ENCODE measurements around the gene GASK1A. TPM values are rescaled to one million over a fixed set of nuclear protein-coding genes. Genes with fewer than 3 reads are reported as not detected.

The GASK1A gene
- total RNA-seq, 2 donors from 2014 or later: 8.8 to 16.8 TPM

DNA sequence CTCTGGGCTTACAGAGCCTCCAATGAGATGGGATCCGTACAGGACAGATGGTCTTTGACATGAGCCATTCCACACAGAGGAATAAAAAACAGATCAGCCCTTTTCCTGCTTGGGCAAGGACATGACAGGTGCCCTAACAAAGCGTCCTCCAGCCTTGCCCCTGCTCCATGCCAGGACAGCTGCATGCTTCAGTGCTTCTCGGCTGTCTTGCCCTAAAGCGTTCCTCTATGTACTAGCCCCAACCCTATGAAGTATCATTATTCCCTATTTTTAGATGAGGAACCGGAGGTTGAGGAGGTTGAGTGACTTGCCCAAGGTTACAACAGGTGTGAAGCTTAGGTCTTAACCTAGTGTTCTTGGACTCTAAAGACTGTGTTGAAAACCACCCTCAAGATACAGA lies 116.3 kb downstream of the GASK1A start:
- intact Hi-C loops (cut with DNase I): no loop called here
- WGBS, 2 donors: 91 to 95% methylated on average over 5 of the region's 5 CpGs
- TF ChIP-seq, protein P1, sequence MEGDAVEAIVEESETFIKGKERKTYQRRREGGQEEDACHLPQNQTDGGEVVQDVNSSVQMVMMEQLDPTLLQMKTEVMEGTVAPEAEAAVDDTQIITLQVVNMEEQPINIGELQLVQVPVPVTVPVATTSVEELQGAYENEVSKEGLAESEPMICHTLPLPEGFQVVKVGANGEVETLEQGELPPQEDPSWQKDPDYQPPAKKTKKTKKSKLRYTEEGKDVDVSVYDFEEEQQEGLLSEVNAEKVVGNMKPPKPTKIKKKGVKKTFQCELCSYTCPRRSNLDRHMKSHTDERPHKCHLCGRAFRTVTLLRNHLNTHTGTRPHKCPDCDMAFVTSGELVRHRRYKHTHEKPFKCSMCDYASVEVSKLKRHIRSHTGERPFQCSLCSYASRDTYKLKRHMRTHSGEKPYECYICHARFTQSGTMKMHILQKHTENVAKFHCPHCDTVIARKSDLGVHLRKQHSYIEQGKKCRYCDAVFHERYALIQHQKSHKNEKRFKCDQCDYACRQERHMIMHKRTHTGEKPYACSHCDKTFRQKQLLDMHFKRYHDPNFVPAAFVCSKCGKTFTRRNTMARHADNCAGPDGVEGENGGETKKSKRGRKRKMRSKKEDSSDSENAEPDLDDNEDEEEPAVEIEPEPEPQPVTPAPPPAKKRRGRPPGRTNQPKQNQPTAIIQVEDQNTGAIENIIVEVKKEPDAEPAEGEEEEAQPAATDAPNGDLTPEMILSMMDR (IDR thresholded peaks at IDR 0.05): no peak
- TF ChIP-seq POLR2A (IDR thresholded peaks at IDR 0.05): no peak
- Histone ChIP-seq H3K36me3 (replicated peaks in 1 of 2; ENCODE audit: insufficient read depth in 1 of 2, low read depth in 2 of 2) (no peaks in the 10 kb centered on the region), H3K4me3 (no peak overlapping the region), H3K27ac (no peak overlapping the region), H3K4me1 (peaks cover 15% of the 10 kb centered on the region), H3K9me3 (no peaks in the 10 kb centered on the region), H3K27me3 (no peaks in the 10 kb centered on the region)
- ATAC-seq (no peak), DNase-seq (no peak)

DNA sequence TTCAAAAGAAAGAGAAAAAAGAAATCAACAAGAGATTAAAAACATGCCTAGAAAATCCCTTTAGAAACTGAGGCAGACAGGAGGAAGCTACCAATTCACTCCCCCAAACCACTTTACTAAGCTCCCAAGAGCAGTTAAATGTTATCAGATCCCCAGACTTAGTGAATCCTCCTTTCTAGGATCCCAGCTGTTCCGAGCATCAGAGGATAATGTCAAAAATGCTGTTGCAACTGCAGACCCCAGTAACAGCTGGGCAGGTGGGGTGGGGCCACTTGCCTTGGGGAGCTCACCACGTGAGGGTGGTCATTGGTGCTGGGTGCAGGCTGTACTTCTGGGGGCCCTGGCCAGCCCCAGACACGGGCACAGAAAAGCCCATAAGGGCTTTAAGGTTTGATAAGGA lies 117.7 kb downstream of the GASK1A start:
- no peaks in the 10 kb centered on the region for H3K36me3 ChIP-seq (replicated peaks in 1 of 2; ENCODE audit: insufficient read depth in 1 of 2, low read depth in 2 of 2)
- DNase-seq: no peak
- 82 to 96% methylated on average over 3 of the region's 3 CpGs for WGBS, 2 donors
- intact Hi-C loops (cut with DNase I): no loop called here
- no peaks in the 10 kb centered on the region for H3K9me3 ChIP-seq
- peaks cover 12% of the 10 kb centered on the region for H3K4me1 ChIP-seq
- TF ChIP-seq POLR2A (IDR thresholded peaks at IDR 0.05): no peak
- TF ChIP-seq, protein P1 (IDR thresholded peaks at IDR 0.05): no peak
- H3K27me3 ChIP-seq: no peaks in the 10 kb centered on the region
- H3K27ac ChIP-seq: no peak overlapping the region
- no peak for ATAC-seq
- H3K4me3 ChIP-seq: no peak overlapping the region

DNA sequence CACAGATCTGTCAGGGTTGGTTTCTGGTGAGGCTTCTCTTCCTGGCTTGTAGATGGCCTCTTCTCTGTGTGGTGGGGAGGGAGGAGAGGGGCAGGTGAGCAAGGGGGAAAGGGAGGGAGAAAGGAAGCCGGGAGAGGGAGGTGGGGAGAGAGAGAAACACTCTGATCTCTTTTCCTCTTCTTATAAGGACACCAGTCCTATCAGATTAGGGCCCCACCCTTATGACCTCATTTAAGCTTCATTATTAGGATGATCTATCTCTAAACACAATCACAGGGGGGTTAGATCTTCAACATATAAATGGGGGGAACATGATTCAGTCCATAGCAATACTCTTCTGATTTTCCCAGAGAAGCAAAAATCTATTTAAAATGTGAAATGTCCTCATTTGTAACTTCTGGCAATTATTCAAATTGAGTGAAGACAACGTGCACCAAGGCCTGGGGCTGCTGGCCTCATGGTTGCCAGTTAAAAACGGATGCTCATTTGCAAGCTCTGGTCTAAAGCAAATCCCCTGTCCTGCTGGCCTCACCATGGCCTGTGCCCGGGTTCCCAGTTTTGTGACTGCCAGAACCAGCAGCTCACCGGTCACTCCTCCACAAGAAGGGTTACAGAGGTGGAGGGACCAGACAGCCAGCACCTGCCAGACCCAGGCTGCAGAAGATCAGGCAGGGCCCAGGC lies 118.4 kb downstream of the GASK1A start:
- H3K4me1 ChIP-seq: peaks cover 12% of the 10 kb centered on the region
- no peaks in the 10 kb centered on the region for H3K27me3 ChIP-seq
- H3K27ac ChIP-seq: no peak overlapping the region
- no peak for DNase-seq
- H3K4me3 ChIP-seq: no peak overlapping the region
- TF ChIP-seq, protein P1 (IDR thresholded peaks at IDR 0.05): no peak
- no peak for TF ChIP-seq POLR2A (IDR thresholded peaks at IDR 0.05)
- no peak for ATAC-seq
- 75 to 84% methylated on average over 5 of the region's 5 CpGs for WGBS, 2 donors
- H3K36me3 ChIP-seq (replicated peaks in 1 of 2; ENCODE audit: insufficient read depth in 1 of 2, low read depth in 2 of 2): no peaks in the 10 kb centered on the region
- no peaks in the 10 kb centered on the region for H3K9me3 ChIP-seq
- intact Hi-C loops (cut with DNase I): no loop called here

DNA sequence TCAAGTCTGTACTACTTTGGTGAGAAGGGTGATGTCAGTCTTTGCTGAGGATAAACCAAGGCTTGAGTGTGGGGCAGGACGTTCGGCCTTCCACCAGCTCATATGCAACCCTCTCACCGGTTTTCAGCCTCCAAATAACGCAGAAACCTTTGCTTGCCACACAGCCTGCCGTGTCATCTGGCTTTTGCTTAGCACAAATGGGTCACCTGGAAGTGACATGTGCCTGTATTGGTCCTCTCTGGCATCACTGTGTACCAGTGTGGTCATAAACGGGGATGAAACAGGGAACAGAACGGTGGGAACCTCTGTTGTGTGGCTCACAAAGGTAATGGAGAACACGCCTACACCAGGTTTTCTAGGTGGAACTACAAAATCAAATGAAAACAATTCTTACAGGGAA lies 119.7 kb downstream of the GASK1A start:
- WGBS, 2 donors: 88 to 93% methylated on average over 8 of the region's 8 CpGs
- no peak for TF ChIP-seq POLR2A (IDR thresholded peaks at IDR 0.05)
- TF ChIP-seq, protein P1 (IDR thresholded peaks at IDR 0.05): no peak
- Histone ChIP-seq H3K9me3 (no peaks in the 10 kb centered on the region), H3K27ac (no peak overlapping the region), H3K27me3 (no peaks in the 10 kb centered on the region), H3K36me3 (replicated peaks in 1 of 2; ENCODE audit: insufficient read depth in 1 of 2, low read depth in 2 of 2) (no peaks in the 10 kb centered on the region), H3K4me1 (peaks cover 20% of the 10 kb centered on the region), H3K4me3 (no peak overlapping the region)
- DNase-seq (no peak), ATAC-seq (no peak)
- intact Hi-C loops (cut with DNase I): no loop called here

All from body of pancreas (tissue), 4 donors.